IPS-15b (cell line): ENCODE data around the gene SHISA6.

ENCODE experiments used
- H3K27me3 ChIP-seq: one replicate; pipeline ENCODE4 v1.6.1; 2013; ENCODE audit warnings: low read length; ENCODE audit not compliant: control insufficient read depth, insufficient read depth
- H3K36me3 ChIP-seq: one replicate; pipeline ENCODE4 v1.6.1; 2013; ENCODE audit warnings: low read length; ENCODE audit not compliant: control insufficient read depth, insufficient read depth
- H3K4me1 ChIP-seq: one replicate; pipeline ENCODE4 v1.6.1; 2013; ENCODE audit warnings: mild to moderate bottlenecking, low read length; ENCODE audit not compliant: control insufficient read depth, insufficient read depth
- H3K4me3 ChIP-seq: one replicate; pipeline ENCODE4 v1.5.1; 2013; ENCODE audit warnings: low read depth, low read length
- H3K9ac ChIP-seq: one replicate; pipeline ENCODE4 v1.6.1; 2013; ENCODE audit warnings: low read depth, mild to moderate bottlenecking, low read length
- H3K9me3 ChIP-seq: one replicate; pipeline ENCODE4 v1.6.1; 2013; ENCODE audit warnings: mild to moderate bottlenecking, low read length; ENCODE audit not compliant: control insufficient read depth, insufficient read depth

SHISA6 gene

GRCh38 chr17:11612956-11613355 lies 371.9 kb downstream of the SHISA6 start:
- Histone ChIP-seq H3K9ac (no peak overlapping the region), H3K36me3 (no peaks in the 10 kb centered on the region)

More at GRCh38 chr17:11612956-11613355, 371.9 kb downstream of the SHISA6 start:
- H3K9me3 ChIP-seq, result no peaks in the 10 kb centered on the region
- no peak overlapping the region for H3K4me3 ChIP-seq
- H3K27me3 ChIP-seq, result no peaks in the 10 kb centered on the region
- H3K4me1 ChIP-seq, result no peaks in the 10 kb centered on the region
